NB4 (cell line): ENCODE measurements around the gene B3GNT9.

Source experiments
- MYC ChIP-seq: IDR thresholded peaks from 2 replicates; pipeline ENCODE4 v1.6.1; 2011; ENCODE audit warnings: low read depth, low read length
- POLR2A ChIP-seq: IDR thresholded peaks from 2 replicates; pipeline ENCODE4 v1.6.1; 2011; ENCODE audit warnings: mild to moderate bottlenecking; ENCODE audit not compliant: insufficient read length; ENCODE audit errors: extremely low read depth
- TF ChIP-seq, protein P1 (sequence below): IDR thresholded peaks from one replicate; pipeline ENCODE4 v1.5.1; 2012; ENCODE audit warnings: low read depth, low read length

DNA sequence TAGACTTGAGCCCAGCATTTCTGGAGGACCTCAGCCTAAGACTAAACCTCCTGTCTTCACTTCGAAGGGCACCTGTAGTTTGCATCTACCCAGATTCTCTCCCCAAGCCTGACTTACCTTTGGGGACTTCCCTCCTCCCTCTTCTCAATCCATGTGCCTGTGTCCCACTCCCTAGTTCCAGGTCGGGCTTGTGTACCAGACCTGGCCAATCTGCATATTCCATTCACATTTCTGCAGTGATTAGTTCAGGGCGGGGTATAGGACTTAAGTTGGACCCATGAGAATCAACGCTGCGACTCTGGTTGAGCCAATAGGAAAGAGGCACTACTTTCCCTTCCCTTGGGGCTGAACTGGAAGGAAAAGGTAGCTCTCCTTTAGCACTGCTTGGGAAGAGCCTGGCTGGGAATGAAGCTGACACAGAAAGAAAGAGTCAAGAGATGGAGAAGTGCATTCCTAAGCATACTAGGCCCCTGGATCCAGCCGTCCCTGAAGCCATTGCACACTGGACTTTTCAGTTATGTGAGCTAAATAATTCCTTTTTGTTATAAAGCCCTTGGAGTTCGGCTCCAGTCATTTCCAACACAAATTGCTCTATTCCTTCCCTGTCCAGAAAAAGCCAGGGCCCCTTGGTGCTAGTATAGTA lies 6.4 kb upstream of the B3GNT9 start:
- TF ChIP-seq, protein P1, sequence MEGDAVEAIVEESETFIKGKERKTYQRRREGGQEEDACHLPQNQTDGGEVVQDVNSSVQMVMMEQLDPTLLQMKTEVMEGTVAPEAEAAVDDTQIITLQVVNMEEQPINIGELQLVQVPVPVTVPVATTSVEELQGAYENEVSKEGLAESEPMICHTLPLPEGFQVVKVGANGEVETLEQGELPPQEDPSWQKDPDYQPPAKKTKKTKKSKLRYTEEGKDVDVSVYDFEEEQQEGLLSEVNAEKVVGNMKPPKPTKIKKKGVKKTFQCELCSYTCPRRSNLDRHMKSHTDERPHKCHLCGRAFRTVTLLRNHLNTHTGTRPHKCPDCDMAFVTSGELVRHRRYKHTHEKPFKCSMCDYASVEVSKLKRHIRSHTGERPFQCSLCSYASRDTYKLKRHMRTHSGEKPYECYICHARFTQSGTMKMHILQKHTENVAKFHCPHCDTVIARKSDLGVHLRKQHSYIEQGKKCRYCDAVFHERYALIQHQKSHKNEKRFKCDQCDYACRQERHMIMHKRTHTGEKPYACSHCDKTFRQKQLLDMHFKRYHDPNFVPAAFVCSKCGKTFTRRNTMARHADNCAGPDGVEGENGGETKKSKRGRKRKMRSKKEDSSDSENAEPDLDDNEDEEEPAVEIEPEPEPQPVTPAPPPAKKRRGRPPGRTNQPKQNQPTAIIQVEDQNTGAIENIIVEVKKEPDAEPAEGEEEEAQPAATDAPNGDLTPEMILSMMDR, result no peak
- TF ChIP-seq POLR2A, result no peak
- TF ChIP-seq MYC, result no peak
